Activated naive CD8-positive, alpha-beta T cell treated with anti-CD3 and anti-CD28 coated beads, Interleukin-2, amount 50 U/mL, for 16 hours (primary cell): ENCODE data around the gene PCCA.
"Not testable (repeated sequence)": the region's sequence is repeated elsewhere in the genome, so short reads cannot be mapped to it uniquely, and the experiment has no call there.

Experiments used
- DNase-seq: peaks from one replicate; pipeline ENCODE4 v3.0.0-alpha.2; 2020; ENCODE audit warnings: low read depth, low spot score

The PCCA gene

DNA sequence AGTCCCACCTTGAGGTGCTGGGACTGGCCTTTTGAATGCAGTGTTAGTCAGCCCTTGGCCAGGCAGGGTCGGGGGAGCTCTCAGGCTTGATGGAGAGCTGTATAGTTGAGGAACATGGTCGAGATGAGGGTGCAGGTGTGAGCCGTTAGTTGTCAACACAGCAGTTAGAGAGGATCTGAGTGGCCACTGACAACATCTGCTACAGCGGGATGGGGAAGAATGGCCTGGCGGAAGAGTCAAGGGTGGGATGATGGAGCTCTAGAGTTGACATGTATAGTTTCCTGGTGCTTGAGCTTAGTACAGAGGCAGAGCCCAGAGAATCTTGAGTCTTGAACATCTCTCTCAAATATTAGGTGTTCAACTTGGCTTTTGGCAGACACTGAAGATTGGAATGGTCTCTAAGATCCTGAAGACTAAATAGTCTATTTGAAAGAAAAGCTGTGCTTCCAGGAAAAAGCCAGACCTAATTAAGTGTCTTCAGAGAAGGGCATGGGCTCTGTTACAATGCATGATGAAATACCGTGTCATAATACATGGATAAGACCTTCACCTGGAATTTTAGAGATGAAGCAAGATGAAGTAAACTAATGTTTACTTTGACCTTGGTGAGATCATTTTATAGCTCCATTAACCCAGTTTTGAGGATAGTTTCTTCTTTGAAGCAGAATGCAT, 9.7 kb downstream of the PCCA start:
- no peak for DNase-seq

DNA sequence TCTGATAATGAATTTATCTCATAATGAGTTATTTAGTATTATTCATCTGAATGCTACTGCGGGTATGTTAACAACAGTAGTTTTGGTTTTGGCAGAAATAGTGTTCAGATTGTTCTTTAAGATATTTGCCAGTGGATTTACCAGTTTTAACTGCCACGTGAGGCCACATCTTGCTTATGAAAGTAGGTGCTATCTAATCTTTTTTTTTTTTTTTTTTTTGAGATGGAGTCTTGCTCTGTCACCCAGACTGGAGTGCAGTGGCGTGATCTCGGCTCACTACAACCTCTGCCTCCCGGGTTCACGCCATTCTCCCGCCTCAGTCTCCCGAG, 10.2 kb downstream of the PCCA start:
- not testable (repeated sequence) for DNase-seq

DNA sequence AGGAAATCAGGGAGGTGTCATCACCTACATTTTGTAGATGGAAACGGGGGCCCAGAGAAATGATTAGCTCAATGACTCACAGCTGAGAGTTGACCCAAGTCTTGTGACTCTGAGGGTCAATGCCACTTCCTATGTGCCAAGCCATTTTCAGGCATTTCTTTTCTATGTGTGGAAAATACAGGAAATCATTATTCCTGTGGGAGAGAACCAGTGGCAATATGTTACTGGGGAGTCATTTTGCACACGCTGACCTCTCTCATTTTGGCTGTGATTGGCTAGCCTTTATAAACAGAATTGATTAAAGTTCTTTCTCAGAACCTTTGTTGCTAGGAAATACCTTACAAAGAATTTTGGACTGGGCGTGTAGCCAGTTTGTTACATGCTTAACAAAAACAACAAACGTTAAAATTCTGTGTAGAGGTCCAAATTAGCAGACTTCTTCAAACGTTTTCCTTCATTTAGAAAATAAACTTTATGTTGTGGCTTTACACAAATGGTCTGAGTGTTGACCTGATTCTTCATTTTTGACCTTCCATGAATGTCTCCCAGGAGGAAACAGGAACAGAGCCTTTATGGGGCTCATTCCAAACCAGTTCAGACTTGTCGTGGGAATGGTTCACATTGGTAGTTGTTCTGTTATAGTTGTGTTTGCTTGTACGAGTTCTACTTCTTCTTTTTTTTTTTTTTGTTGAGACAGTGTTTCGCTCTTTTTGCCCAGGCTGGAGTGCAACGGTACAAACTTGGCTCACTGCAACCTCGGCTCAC, 11.4 kb downstream of the PCCA start:
- DNase-seq = no peak

DNA sequence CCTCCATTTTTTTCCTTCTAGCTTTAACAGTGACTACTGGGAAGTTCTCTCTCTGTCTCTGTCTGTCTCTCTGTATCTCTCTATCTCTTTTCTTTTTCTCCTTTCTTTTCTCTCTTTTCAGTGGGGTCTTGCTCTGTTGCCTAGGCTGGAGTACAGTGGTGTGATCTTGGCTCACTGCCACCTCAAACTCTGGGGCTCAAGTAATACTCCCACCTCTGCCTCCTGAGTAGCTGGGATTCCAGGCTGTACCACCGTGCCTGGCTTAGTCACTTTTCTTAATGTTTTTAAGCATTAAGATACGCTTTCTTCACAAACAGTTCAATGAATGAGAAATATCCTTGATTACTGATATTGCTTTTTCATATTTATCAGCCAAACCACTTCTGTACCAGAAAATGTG, 13.1 kb downstream of the PCCA start:
- DNase-seq = no peak

DNA sequence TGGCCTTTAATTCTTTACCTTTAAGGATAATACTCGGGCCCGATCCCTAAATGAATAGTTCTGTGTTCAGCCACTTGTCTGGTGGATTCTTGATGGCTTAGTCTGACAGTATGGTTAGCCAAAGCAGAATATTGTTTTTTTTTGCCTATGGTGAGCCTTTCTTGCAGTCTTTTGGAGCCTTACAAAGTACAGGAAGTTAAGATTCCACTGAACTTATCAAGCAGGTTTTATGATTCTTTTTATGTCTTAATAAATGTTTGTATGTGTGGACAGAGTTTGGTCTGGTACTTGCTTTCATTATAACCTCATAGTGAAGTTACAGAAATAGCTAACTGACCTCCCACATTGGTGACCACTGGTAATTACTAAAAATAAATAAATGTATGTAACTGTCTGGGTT, 17.1 kb downstream of the PCCA start:
- no peak for DNase-seq

DNA sequence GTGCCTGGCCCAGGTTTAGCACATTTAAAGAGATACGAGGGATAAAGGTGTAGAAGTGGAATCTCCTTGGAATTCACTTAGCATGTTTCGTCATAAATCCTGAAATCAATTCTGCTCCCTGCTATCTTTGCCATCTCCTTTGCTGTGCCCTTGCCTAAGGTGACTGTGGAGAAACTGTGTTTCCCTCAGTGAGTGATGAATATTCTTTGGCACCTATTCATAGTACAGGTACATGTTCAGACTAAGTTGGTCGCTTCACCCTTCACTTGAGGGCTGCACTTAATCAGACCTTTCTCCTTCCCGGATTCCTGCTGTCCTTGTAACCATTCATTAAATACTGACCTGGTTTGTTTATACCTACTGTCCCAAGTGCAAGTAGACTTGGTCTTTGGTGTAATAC, 17.8 kb downstream of the PCCA start:
- DNase-seq = no peak

DNA sequence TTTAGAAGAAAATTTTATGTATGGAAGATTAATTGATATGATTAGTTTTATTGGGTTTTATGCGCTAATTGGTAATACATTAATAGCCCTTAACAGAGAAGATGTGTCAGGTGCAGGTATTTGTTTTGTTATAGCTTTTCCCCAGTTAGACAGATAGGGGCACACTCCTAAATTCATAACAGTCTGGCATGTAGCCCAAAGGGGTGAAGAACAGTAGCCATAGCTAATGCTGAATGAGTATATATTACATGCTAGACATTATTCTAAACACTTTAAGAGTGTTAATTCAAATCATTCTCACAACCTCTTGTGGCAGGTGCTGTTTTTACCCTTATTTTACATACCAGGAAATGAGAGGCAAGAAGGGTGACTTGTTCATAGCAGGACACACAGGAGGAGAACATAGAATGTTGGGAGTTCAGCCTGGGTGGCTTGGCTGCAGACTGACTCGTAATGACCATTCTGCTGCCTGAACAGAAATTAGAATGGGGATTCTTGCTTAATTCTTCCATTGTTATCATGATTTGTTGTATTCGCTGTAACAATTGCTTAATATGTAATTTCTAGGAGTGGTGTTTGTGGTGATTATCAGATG, 20.1 kb downstream of the PCCA start:
- DNase-seq = no peak

DNA sequence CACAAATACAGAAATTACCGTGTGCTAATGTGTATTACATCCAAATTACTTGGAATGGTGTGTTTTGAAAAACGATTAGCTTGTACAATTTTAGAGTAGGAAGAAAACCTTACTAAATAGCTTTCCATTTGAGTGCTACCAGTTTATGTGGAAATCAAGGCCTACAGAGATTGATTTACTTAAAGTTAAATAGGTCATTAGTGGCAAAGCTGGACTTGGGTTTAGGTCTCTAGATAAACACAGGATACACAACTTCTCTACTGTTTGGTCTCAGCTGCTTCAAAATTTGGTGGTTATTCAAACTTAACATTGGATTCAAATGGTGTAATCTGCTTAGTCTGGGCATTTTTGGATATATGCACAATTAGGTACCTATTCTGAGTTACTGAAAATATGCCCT, 21.4 kb downstream of the PCCA start:
- no peak for DNase-seq

DNA sequence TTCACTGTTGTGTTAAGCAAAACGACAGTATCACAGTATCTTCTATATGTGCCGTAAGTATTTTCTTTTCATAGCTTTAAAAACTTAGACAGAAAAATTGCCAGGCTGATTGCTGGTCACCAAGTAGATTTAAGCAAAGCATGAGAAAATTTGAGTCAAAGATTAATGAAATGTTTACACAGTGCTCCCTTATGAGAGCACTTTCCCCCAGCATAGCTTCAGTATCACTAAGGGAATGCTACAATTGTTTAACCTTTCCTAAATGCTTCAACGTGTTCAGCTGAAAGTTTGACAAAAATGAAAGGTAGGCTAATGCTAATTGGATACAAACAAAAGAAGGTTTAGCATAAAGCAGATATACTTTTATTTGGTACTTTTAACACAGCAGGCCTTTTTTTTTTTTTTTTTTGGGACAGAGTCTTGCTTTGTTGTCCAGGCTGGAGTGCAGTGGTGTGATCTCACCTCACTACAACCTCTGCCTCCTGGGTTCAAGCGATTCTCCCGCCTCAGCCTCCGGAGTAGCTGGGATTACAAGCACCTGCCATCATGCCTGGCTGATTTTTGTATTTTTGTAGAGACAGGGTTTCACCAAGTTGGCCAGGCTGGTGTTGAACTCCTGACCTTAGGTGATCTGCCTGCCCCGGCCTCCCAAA, 23.4 kb downstream of the PCCA start:
- DNase-seq = no peak

DNA sequence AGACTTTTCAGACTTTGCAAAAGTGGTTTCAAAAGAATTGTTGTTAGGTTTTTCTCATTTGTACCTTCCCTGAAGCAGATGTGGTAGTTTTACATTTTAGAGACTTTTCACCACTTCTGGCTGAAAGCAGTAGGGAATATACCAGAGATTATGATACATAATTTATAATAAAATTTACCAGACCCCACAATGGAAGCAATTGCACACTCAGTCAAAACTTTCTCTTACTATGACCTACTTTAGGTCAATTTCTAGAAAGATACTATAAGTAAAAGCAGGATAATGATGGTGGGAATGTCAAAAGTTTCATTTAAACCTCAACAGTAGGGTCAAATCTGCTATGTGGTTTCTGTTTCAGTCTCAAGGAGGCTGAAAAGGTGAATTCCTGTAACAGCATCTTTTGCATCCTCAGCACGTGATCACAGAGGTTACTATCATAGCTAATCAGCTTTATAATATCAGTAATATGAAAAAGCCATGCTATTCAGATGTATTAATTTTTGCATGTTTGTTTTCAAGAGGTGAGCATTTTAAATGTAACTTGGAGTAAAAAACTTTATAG, 26.9 kb downstream of the PCCA start:
- DNase-seq = no peak

DNA sequence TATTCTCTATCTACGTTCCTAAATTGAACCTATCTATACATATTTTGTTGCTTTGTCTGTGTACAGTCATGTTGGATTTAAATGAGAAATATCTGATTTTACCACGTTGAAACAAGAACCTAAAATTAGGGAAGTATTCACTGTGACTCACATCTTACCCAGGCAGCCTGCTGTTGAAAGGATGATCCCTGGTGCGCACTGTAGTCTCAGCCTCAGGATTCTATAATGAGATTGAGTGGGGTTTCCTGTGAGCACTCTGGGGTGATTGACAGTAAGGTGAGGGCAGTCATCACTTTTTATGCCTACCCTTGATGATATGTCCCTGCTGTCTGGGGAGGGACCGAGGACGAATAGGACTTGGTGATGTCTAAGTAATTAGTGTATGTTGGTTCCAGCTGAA, 35.4 kb downstream of the PCCA start:
- no peak for DNase-seq

DNA sequence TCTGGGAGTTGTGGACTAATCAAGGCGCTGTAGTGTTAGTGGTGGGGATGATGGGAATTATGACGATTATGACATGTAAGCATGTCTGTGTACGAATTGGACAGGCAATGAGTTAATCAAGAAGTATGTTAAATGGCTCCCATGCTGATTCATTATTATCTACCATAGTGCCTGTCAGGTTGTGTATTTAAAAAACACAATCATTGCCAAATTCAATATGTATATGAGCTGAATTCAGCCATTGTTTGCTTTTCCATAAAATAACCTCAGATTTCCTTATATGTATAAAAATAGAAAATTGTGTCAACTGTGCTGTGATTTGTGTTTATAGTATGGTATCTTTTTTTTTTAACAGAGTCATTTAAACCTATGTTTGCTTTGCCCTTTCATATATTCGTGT, 37.1 kb downstream of the PCCA start:
- no peak for DNase-seq

DNA sequence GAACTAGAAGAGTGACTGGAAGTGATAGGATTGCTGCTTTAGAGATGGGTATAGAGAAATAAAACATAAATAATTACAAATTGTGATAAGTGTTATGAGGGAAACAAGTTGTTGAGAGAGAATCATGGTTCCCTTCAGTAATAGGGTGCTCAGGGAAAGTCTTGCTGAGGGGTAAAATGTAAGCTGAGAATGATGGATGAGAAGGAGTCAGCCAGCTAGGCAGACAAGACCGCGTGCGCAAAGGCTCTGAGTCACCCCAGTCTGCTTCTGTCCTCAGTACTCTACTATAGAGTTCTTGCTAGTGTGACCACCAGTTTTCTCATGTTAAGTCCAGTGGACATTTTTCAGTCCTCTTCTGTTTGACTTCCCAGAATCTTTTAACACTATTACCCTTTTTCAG, 39.5 kb downstream of the PCCA start:
- no peak for DNase-seq

DNA sequence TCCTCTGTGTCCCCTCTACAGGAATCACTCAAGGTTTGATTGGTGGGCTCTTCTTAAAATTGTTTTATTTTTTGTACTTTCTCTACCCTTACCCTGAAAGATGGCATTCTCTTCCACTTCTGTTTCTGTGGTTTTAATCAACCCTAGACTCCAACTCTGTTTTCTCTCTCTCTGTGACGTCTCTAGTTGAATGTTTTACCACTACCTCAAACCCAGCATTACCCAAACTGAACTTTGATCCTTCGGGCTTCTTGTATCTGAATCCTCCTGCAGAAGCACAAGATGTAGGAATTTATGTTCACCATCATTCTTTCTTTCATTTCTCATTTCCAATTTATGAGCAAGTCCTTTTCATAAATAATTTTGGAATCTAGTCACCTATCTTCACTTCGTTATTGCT, 39.9 kb downstream of the PCCA start:
- no peak for DNase-seq

DNA sequence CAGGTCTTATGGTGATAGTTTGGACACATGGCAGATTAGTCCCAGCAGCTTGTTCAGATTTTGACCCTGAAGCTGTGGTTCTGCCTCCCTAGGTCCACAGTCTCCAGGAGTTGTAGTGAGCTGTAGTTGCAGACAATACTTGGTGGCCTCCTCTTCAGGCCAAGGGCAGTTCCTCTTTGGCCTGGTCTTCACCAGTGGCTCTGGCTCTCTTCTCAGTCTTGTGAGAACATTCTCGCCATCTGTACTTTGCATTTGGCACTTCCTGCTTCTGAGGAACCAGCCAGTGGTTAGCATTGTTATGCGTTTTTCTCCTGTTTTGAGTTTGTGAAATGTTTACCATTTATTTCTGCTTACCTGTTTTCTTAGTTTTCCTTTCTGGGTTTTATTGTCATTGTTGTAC, 40.7 kb downstream of the PCCA start:
- no peak for DNase-seq

DNA sequence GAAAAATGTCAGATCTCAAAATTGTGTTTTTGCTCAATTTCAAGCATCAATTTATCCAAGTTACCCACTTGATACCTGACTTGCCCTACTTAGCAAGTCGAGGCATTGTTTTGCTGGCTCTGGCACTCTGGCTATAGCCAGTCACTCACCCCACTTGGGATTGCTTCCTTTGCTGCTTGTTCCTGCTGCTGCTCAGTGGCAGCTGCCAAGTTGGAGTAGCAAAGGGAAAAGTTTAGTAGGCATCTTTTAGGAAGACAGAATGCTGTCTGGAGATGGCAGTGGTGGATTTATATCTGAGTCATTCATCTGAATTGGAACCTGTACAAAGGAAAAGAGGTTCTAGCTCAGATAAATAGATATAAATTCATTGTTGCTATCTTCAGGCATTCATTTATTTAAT, 41.2 kb downstream of the PCCA start:
- no peak for DNase-seq

DNA sequence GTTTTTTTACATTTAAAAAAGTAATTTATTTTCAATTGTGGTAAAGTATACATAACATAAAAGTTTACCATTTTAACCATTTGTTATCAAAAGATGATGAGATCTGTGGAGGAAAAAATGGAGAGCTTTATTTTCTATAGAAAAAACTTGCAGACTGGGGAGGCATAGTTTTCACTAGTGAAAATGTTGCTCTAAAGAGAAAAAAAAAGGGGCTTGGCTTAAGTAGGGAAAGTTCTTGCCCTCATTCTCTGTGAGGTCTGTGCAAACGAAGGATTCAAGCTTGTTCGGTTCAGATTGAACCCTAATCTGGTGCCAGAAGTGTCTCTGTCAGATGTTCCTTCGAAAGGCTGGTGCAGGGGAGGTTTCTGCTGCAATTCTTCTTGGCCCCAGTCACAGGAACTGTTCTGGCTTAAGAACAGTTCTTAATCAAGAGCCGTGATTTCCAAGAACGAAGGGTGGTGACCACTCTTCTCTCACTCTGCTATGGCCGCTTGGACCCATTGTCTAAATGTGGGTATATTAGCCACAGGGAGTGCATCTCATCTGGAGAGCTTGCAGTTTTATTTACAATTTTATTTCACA, 42.1 kb downstream of the PCCA start:
- DNase-seq = no peak

DNA sequence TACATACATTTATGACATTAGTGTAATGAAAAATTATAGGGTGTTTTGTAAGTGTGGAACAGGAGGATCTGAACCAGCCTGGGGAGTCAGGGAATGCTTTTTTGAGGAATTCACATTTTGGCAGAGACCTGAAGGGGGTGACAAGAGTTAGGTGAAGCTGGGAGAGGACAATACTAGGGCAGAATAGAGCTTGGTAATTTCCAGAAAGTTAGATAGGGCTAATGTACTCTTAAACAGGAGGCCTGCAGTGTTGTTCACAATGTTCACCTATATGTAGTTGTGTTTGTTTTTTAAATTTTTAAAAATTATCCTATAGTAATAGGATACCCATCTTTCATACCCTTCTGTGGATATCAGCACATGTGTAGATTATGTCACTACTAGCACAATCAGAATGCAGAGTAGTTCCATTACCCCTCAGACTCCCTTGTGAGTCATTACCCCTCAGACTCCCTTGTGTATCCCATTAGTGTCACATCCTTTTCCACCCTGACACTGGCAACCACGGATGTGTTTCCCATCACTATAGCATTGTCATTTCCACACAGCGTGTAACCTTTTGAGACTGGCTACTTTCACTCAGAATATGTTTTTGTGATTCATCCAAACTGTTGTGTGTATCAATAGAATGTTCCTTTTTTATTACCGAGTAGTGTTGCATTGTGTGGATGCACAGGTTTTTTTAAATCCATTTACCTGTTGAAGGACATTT, 43.1 kb downstream of the PCCA start:
- no peak for DNase-seq

DNA sequence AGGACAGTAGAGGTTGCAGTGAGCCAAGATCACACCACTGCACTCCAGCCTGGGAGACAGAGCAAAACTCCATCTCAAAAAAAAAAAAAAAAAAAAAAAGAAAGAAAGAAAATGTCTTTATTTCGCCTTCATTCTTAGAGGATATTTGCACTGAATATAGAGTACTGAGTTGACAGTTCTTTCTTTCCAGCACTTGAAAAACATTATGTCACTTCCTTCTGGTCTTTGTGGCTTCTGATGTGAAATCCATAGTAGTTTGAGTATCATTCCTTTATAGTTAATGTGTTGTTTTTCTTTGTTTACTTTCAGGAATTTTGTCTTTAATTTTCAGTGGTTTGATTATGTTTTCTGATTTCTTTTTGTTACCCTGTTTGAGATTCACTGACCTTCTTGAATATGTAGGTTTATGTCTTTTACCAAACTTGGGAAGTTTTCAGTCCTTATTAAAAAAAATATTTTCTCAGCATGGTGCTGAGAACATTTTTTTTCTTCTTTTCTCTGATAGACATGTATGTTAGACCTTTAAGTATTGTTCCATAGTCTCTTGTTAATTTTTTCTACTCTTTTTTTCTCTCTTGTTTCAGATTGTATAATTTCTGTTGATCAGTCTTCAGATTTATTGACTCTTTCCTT, 50.1 kb downstream of the PCCA start:
- DNase-seq = no peak

DNA sequence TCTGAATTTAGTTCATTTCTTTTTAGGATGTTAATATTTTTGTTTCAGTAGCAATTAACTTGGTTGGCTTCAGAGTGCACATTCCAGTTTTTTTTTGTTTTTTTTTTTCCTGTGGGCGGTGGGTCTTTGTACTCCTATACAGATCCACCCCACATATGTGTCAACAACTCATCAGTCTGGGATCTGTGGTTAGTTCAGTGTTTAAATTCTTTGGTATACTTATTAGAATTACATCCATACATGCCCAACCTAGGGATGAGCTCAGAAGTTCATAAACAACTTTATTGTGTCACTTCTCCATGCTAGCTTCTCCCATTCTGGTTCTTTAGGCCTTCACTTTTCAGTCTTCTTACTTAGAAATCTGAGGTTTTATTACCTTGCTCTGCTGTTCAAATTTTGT, 50.9 kb downstream of the PCCA start:
- DNase-seq = no peak

DNA sequence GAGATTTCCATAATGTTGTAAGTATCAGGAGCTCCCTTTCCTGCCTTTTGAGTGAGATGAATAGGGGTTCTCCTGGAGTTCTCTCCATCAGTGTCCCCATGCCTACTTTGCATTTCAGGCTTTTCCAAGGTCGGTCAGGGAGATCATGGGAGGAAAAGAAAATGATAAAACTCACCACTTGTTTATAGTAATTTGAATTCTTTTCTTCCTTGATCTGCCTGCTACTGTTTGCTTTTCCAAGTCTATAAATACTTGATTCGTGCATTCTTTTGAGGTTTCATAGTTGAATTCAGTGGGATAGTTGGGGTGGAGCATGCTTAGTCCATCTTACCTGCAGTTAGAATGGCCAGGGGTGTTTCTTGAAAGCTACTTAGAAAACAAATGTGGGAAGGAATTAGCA, 51.5 kb downstream of the PCCA start:
- DNase-seq = no peak
